H1 (cell line): ENCODE results near the gene TFF3. TPM values are rescaled to one million over a fixed set of nuclear protein-coding genes. Genes with fewer than 3 reads are reported as not detected.

Source experiments
- CTCF ChIA-PET: fragments of 300-600 bp; sonication (Branson Sonifier 250); formaldehyde crosslinking; loops from one replicate; lab custom pipeline; 2021; ENCODE audit not compliant: partially characterized antibody; lab: Charles Lee
- POLR2A ChIA-PET: fragments of 300-600 bp; sonication (Branson Sonifier 250); formaldehyde crosslinking; loops from one replicate; lab custom pipeline; 2021; ENCODE audit warnings: inconsistent platforms; ENCODE audit not compliant: partially characterized antibody; lab: Charles Lee
- DNase-seq, 2 experiments: peaks; one replicate each; pipeline versions ENCODE4 v3.0.0 to v3.0.0-alpha.2; 2010 to 2022; ENCODE audit warnings: low spot score in 2 of 2, low read depth in 1 of 2, mixed read lengths in 1 of 2
- FAIRE-seq: peaks from 2 replicates; lab custom pipeline; 2011; peaks lifted over from hg19 to GRCh38; lab: Jason Lieb, UNC
- H2AFZ ChIP-seq: 2 replicates; pipeline ENCODE4 v1.8.1; 2012; ENCODE audit warnings: low read length, inconsistent platforms
- H2AK5ac ChIP-seq: 2 replicates; pipeline ENCODE4 v1.6.1; 2013; ENCODE audit warnings: low read depth, low read length
- H2BK120ac ChIP-seq: replicated peaks from 2 replicates; pipeline ENCODE3; 2013; ENCODE audit warnings: low read depth, low read length, inconsistent platforms
- H2BK12ac ChIP-seq: 2 replicates; pipeline ENCODE4 v1.6.1; 2013; ENCODE audit warnings: low read depth, low read length
- H2BK15ac ChIP-seq: 2 replicates; pipeline ENCODE4 v1.6.1; 2013; ENCODE audit warnings: low read length
- H2BK20ac ChIP-seq: 2 replicates; pipeline ENCODE4 v1.6.1; 2013; ENCODE audit warnings: low read length
- H2BK5ac ChIP-seq: 2 replicates; pipeline ENCODE4 v1.6.1; 2013; ENCODE audit warnings: low read depth, low read length
- H3K14ac ChIP-seq: 2 replicates; pipeline ENCODE4 v1.6.1; 2013; ENCODE audit warnings: inconsistent platforms; ENCODE audit not compliant: insufficient read length
- H3K18ac ChIP-seq: 2 replicates; pipeline ENCODE4 v1.6.1; 2013; ENCODE audit warnings: low read length; ENCODE audit errors: extremely low read depth
- H3K23ac ChIP-seq: 2 replicates; pipeline ENCODE4 v1.6.1; 2013; ENCODE audit warnings: inconsistent platforms; ENCODE audit not compliant: insufficient read length
- H3K23me2 ChIP-seq: 2 replicates; pipeline ENCODE4 v1.6.1; 2013; ENCODE audit warnings: low read depth, low read length
- H3K27ac ChIP-seq: 2 replicates; pipeline ENCODE4 v1.6.1; 2011; ENCODE audit warnings: low read depth, low read length, inconsistent platforms
- H3K27me3 ChIP-seq, 4 experiments: replicated peaks in 1 of 4; 1 replicate in 1 of 4; 2 replicates in 3 of 4; pipeline versions ENCODE4 v1.6.1 to v1.8.1; 2011 to 2013; ENCODE audit warnings: low read length in 3 of 4, mild to moderate bottlenecking in 3 of 4, inconsistent platforms in 2 of 4, mixed read lengths in 2 of 4, moderate library complexity in 1 of 4; ENCODE audit not compliant: control insufficient read depth in 3 of 4, insufficient read depth in 3 of 4; ENCODE audit errors: extremely low read depth in 1 of 4
- H3K36me3 ChIP-seq, 4 experiments: 2 replicates each; pipeline versions ENCODE4 v1.6.1 to v1.8.1; 2011 to 2013; ENCODE audit warnings: mild to moderate bottlenecking in 4 of 4, low read length in 3 of 4, moderate library complexity in 2 of 4, control low read depth in 1 of 4, inconsistent platforms in 1 of 4; ENCODE audit not compliant: insufficient read depth in 4 of 4, control insufficient read depth in 2 of 4
- H3K4ac ChIP-seq: replicated peaks from 2 replicates; pipeline ENCODE3; 2013; ENCODE audit warnings: low read length, low read depth, mixed read lengths, inconsistent platforms; ENCODE audit not compliant: insufficient read length
- H3K4me1 ChIP-seq, 4 experiments: replicated peaks in 1 of 4; 1 replicate in 1 of 4; 2 replicates in 3 of 4; pipeline versions ENCODE4 v1.6.1 to v1.8.1; 2011 to 2013; ENCODE audit warnings: low read length in 3 of 4, inconsistent platforms in 2 of 4, mixed read lengths in 1 of 4; ENCODE audit not compliant: insufficient read depth in 4 of 4, control insufficient read depth in 3 of 4
- H3K4me2 ChIP-seq, 2 experiments: 2 replicates each; pipeline versions ENCODE4 v1.6.1 to v1.8.1; 2011 to 2013; ENCODE audit warnings: low read depth in 2 of 2, low read length in 2 of 2, control low read depth in 1 of 2, inconsistent platforms in 1 of 2, mild to moderate bottlenecking in 1 of 2; ENCODE audit not compliant: insufficient read depth in 1 of 2
- H3K4me3 ChIP-seq, 4 experiments: fragments of 200-600, 300-600 bp in 1 of 4; sonication (generic), shearing (Covaris generic), sonication (Bioruptor Twin) in 1 of 4; 2 replicates each; pipeline versions ENCODE4 v1.5.1 to v1.8.1; 2011 to 2016; ENCODE audit warnings: low read length in 4 of 4, low read depth in 3 of 4, control low read depth in 2 of 4, inconsistent platforms in 2 of 4, mild to moderate bottlenecking in 2 of 4, mixed read lengths in 1 of 4, moderate library complexity in 1 of 4; ENCODE audit not compliant: insufficient read depth in 2 of 4; ENCODE audit errors: extremely low read depth in 1 of 4
- H3K56ac ChIP-seq: replicated peaks from 2 replicates; pipeline ENCODE3; 2013; ENCODE audit warnings: low read depth, mild to moderate bottlenecking, mixed read lengths, low read length, inconsistent platforms; ENCODE audit not compliant: insufficient read length
- H3K79me1 ChIP-seq: 2 replicates; pipeline ENCODE4 v1.6.1; 2013; ENCODE audit warnings: low read depth, low read length, control low read depth
- H3K79me2 ChIP-seq, 2 experiments: 2 replicates each; pipeline versions ENCODE4 v1.6.1 to v1.8.1; 2012 to 2013; ENCODE audit warnings: low read length in 2 of 2, mild to moderate bottlenecking in 2 of 2, inconsistent platforms in 1 of 2; ENCODE audit not compliant: insufficient read depth in 2 of 2, control insufficient read depth in 1 of 2
- H3K9ac ChIP-seq, 4 experiments: replicated peaks in 1 of 4; 1 replicate in 1 of 4; 2 replicates in 3 of 4; pipeline versions ENCODE4 v1.6.1 to v1.8.1; 2011 to 2013; ENCODE audit warnings: low read depth in 3 of 4, low read length in 3 of 4, control low read depth in 2 of 4, mild to moderate bottlenecking in 2 of 4, moderate library complexity in 2 of 4, inconsistent platforms in 1 of 4; ENCODE audit errors: extremely low read depth in 1 of 4
- H3K9me3 ChIP-seq, 2 experiments: 2 replicates each; pipeline versions ENCODE4 v1.6.1 to v1.8.1; 2012 to 2013; ENCODE audit warnings: mild to moderate bottlenecking in 2 of 2, moderate library complexity in 2 of 2, control low read depth in 1 of 2, inconsistent platforms in 1 of 2, low read depth in 1 of 2, low read length in 1 of 2, mixed read lengths in 1 of 2; ENCODE audit not compliant: insufficient read depth in 2 of 2
- H4K20me1 ChIP-seq, 2 experiments: replicated peaks in 1 of 2; 2 replicates each; pipeline versions ENCODE3 to v1.8.1; 2011 to 2013; ENCODE audit warnings: inconsistent platforms in 2 of 2, low read length in 2 of 2, mild to moderate bottlenecking in 1 of 2; ENCODE audit not compliant: insufficient read depth in 2 of 2, control insufficient read depth in 1 of 2
- H4K5ac ChIP-seq: 2 replicates; pipeline ENCODE4 v1.6.1; 2013; ENCODE audit warnings: low read length, low read depth, mixed read lengths, inconsistent platforms; ENCODE audit not compliant: insufficient read length
- H4K8ac ChIP-seq: 2 replicates; pipeline ENCODE4 v1.8.0; 2013; ENCODE audit warnings: mild to moderate bottlenecking, moderate library complexity, low read length, inconsistent platforms; ENCODE audit not compliant: insufficient read depth; ENCODE audit errors: extremely low read depth
- H4K91ac ChIP-seq: replicated peaks from 2 replicates; pipeline ENCODE3; 2013; ENCODE audit warnings: low read length, mixed read lengths, inconsistent platforms; ENCODE audit not compliant: insufficient read length
- BRCA1 ChIP-seq: IDR thresholded peaks from 2 replicates; pipeline ENCODE4 v1.6.1; 2012; ENCODE audit warnings: low read depth, low read length, improper control_type of control experiment
- CBX8 ChIP-seq: fragments of 300-800, 300-1000 bp; sonication (generic); IDR thresholded peaks from 2 replicates; pipeline ENCODE4 v1.7.1; 2016; ENCODE audit warnings: low read depth, low read length, borderline replicate concordance
- CEBPB ChIP-seq: IDR thresholded peaks from 2 replicates; pipeline ENCODE4 v1.6.1; 2012; ENCODE audit warnings: low read depth, low read length
- CHD2 ChIP-seq: IDR thresholded peaks from 2 replicates; pipeline ENCODE4 v1.6.1; 2012; ENCODE audit warnings: low read length, improper control_type of control experiment
- E2F6 ChIP-seq: IDR thresholded peaks from 2 replicates; pipeline ENCODE4 v1.6.1; 2012; ENCODE audit warnings: inconsistent platforms
- HDAC2 ChIP-seq, 2 experiments: fragments of 300-600 bp in 1 of 2; sonication (generic) in 1 of 2; IDR thresholded peaks; 2 replicates each; pipeline ENCODE4 v1.6.1; 2011 to 2012; ENCODE audit warnings: low read depth in 2 of 2, low read length in 2 of 2, mild to moderate bottlenecking in 2 of 2, moderate library complexity in 2 of 2, borderline replicate concordance in 1 of 2, inconsistent platforms in 1 of 2
- JUND ChIP-seq: IDR thresholded peaks from 2 replicates; pipeline ENCODE4 v1.6.1; 2011; ENCODE audit warnings: mild to moderate bottlenecking, improper control_type of control experiment, low read length
- KDM1A ChIP-seq: fragments of 200-600, 300-600 bp; sonication (generic); IDR thresholded peaks from 2 replicates; pipeline ENCODE4 v1.7.1; 2016; ENCODE audit warnings: mild to moderate bottlenecking, low read length, borderline replicate concordance
- PHF8 ChIP-seq: fragments of 200-600 bp; sonication (generic); conservative IDR thresholded peaks from 2 replicates; pipeline ENCODE4 v1.7.1; 2012; ENCODE audit warnings: low read depth, mild to moderate bottlenecking, inconsistent platforms, low read length, moderate library complexity
- POLR2AphosphoS5 ChIP-seq: IDR thresholded peaks from 2 replicates; pipeline ENCODE4 v1.6.1; 2011; ENCODE audit warnings: low read depth, low read length
- RNF2 ChIP-seq: fragments of 200-900, 300-1000 bp; sonication (generic); IDR thresholded peaks from 2 replicates; pipeline ENCODE4 v1.7.1; 2016; ENCODE audit warnings: borderline replicate concordance, low read depth, mild to moderate bottlenecking, antibody characterized with exemption, low read length; ENCODE audit not compliant: poor library complexity, severe bottlenecking; ENCODE audit errors: missing control alignments
- SIN3A ChIP-seq, 2 experiments: IDR thresholded peaks in 1 of 2; conservative IDR thresholded peaks in 1 of 2; 2 replicates each; pipeline ENCODE4 v1.6.1; 2011 to 2012; ENCODE audit warnings: low read length in 2 of 2, improper control_type of control experiment in 1 of 2, low read depth in 1 of 2, mild to moderate bottlenecking in 1 of 2
- SIRT6 ChIP-seq: IDR thresholded peaks from one replicate; pipeline ENCODE4 v1.7.1; 2012; ENCODE audit warnings: low read length, inconsistent platforms
- SUZ12 ChIP-seq: fragments of 200-600 bp; sonication (generic); IDR thresholded peaks from 2 replicates; pipeline ENCODE4 v1.6.1; 2012; ENCODE audit warnings: mild to moderate bottlenecking, inconsistent platforms, low read length, moderate library complexity, mixed read lengths
- polyA plus RNA-seq, 7 experiments: library from polyadenylated mRNA; depleted of rRNA in 3 of 7; stranded (reverse) in 5 of 7; unstranded in 2 of 7; fragments of >200 nt in 5 of 7; fragments of 200-250 nt in 2 of 7; gene quantifications; 1 replicate in 5 of 7; 2 replicates in 1 of 7; 4 replicates in 1 of 7; pipeline versions ENCODE4 v1.2.1 to v1.2.3, GENCODE V29; 2011 to 2013; ENCODE audit warnings: missing spikeins in 2 of 7, mixed read lengths in 2 of 7
- total RNA-seq: library from RNA; stranded (reverse); fragmentation: NEBNext Ultra II Directional; extraction: Animal tissue kit (Norgen Biotek cat#: 25700); gene quantifications from 2 replicates; pipeline ENCODE4 v1.2.1, GENCODE V29; 2021

TFF3 gene
- total and polyA plus RNA-seq, 2 of the 8 experiments (the other 6 are each of a cell fraction or from before 2014, with no cell fraction given) = 1.7 to 6.7 TPM

GRCh38 chr21:42331660-42332059, 16.5 kb upstream of the TFF3 start:
- H2AFZ ChIP-seq = no peak overlapping the region
- H3K23ac ChIP-seq = no peak overlapping the region
- H3K4me3 ChIP-seq = no peak overlapping the region
- no peak overlapping the region for H2BK15ac ChIP-seq
- no peak overlapping the region for H3K56ac ChIP-seq
- no peak overlapping the region for H4K91ac ChIP-seq
- H2BK12ac ChIP-seq = no peak overlapping the region
- no peaks in the 10 kb centered on the region for H3K36me3 ChIP-seq
- no peak overlapping the region for H4K5ac ChIP-seq
- FAIRE-seq (no peak), DNase-seq (no peak)
- H2AK5ac ChIP-seq = no peak overlapping the region
- no peak overlapping the region for H3K4me2 ChIP-seq
- ChIA-PET POLR2A (no interaction called here), CTCF (interaction anchor here (0.6 kb wide), 1 partner anchor 36 kb away, joined by 3 read pairs; no protein-coding TSS in a partner anchor)
- no peak overlapping the region for H4K8ac ChIP-seq
- no peaks in the 10 kb centered on the region for H3K27me3 ChIP-seq
- no peaks in the 10 kb centered on the region for H3K79me1 ChIP-seq
- no peaks in the 10 kb centered on the region for H3K23me2 ChIP-seq
- H3K4me1 ChIP-seq = peaks cover 0 to 10% (median 1%) of the 10 kb centered on the region in 4 experiments; a peak in 4 of 7 replicates
- no peak overlapping the region for H3K18ac ChIP-seq
- H3K14ac ChIP-seq = no peak overlapping the region
- H2BK20ac ChIP-seq = 0 out of 2 replicates have a peak overlapping the region, but pooled peaks have one; percentile 10
- peaks cover 12 to 16% of the 10 kb centered on the region in 2 experiments for H3K9me3 ChIP-seq
- no peak overlapping the region for H3K4ac ChIP-seq
- no peaks in the 10 kb centered on the region for H3K79me2 ChIP-seq
- H3K9ac ChIP-seq = no peak overlapping the region
- H2BK5ac ChIP-seq = no peak overlapping the region
- H2BK120ac ChIP-seq = no peak overlapping the region
- no peak overlapping the region for H3K27ac ChIP-seq
- no peaks in the 10 kb centered on the region for H4K20me1 ChIP-seq
- TF ChIP-seq CBX8 (no peak), KDM1A (no peak), BRCA1 (no peak), E2F6 (no peak), POLR2AphosphoS5 (no peak), HDAC2 (IDR thresholded peaks at IDR 0.05; ENCODE audit: borderline replicate concordance in 1 of 2, low read depth in 2 of 2, low read length in 2 of 2) (no peak), RNF2 (no peak), SIN3A (conservative IDR thresholded peaks at IDR 0.05 in 1 of 2, IDR thresholded peaks at IDR 0.05 in 1 of 2; ENCODE audit: low read depth in 1 of 2, low read length in 2 of 2) (no peak), PHF8 (no peak), CHD2 (no peak), SIRT6 (no peak), SUZ12 (no peak), JUND (no peak), CEBPB (no peak)
